GM19351 (cell line): ENCODE measurements around the gene CALR3.
A peak's percentile ranks its signal among the peaks of the same experiment; 100 is the strongest.
"Not testable (repeated sequence)": the region's sequence is repeated elsewhere in the genome, so short reads cannot be mapped to it uniquely, and the experiment has no call there.

Experiments
- ATAC-seq: cut with Tn5 transposase; IDR thresholded peaks from one replicate; pipeline ENCODE4 v1.9.1; 2021; ENCODE audit warnings: mild to moderate bottlenecking, moderate library complexity; ENCODE audit not compliant: unreplicated experiment

CALR3 gene

DNA sequence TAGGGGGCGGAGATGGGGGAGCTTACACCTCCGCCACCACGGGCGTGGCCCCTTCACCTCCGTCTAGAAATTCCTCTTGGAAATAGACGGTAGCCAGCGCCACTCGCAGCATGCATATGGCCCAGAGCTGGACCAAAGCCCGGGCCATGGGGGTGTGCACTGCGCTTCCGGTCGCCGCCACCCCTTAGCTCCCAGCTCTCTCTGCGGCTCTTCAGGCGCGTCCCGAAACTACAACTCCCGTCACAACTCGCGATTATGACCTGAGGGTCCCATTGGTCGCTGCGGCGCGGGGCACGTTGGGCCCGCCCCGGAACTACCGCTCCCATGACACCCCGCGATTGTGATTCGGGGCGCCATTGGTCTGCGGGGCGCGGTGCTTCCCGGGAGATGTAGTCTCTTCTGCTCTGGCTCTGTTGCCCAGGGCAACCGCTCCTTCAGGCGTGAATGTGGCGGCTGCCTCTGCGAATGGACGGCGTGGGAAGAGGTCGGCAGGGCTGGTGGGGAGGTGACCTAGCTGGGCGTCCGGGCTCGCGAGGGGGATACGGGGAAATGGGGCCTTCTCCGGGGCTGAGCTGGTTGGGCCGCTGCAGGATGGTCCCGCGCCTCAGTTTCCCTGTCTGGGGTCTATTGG is at the start of gene CALR3, which contains the start of gene C19orf44:
TSS of gene CALR3 (minus strand) at position 186 of the 631 bp plus-strand sequence. CDS start at position 148, 38 bp downstream.
TSS of gene C19orf44 (plus strand) at position 413 of the 631 bp plus-strand sequence. CDS start 4,399 bp downstream, outside the sequence.
- peak; percentile 99 for ATAC-seq

GRCh38 chr19:16544473-16545231 is 48.7 kb upstream of the CALR3 start:
- ATAC-seq, result no peak

DNA sequence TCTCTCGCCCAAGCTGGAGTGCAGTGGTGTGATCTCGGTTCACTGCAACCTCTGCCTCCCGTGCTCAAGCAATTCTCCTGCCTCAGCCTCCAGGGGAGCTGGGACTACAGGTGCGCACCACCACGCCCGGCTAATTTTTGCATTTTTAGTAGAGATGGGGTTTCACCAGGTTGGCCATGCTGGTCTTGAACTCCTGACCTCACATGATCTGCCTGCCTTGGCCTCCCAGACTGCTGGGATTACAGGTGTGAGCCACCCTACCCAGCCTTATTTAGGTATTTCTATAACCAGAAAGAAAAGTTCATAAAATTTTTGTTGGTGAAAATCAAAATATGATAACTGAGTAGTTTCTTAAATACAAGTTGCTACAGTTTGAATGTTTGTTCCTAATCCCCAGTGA is 47.8 kb upstream of the CALR3 start:
- not testable (repeated sequence) for ATAC-seq

GRCh38 chr19:16542910-16543472 is 47.0 kb upstream of the CALR3 start:
- no peak for ATAC-seq

- ATAC-seq, result peak; percentile 67
Measured at GRCh38 chr19:16542045-16542909, 46.3 kb upstream of the CALR3 start, which contains the start of gene CHERP. Gene CHERP (minus strand): TSS chr19:16542437. CDS start chr19:16542378, 59 bp downstream.

DNA sequence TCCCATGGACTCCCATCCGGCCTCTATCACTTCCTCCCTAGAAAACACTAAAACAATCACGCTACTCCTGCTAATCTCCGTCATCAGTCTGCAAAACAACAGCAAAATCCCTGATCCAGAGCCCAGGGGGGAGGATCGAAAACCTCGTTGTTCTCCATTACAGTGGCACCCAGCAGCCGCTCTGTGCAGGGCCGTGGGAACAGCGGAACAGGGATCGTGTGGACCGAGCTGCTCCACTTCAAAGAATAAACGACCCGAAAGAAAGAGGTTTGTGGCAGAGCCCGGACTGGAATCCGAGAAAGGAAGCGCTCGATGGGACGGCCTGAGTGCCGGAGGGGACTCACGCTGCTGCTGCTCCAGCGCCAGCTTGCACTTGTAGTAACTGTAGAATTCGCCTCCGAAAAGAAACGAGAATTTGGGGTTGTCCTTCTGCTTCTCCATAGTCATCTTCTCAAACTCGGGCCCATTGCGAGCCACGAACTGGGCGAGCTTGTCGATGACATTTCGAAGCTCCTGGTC is 45.6 kb upstream of the CALR3 start:
- no peak for ATAC-seq

DNA sequence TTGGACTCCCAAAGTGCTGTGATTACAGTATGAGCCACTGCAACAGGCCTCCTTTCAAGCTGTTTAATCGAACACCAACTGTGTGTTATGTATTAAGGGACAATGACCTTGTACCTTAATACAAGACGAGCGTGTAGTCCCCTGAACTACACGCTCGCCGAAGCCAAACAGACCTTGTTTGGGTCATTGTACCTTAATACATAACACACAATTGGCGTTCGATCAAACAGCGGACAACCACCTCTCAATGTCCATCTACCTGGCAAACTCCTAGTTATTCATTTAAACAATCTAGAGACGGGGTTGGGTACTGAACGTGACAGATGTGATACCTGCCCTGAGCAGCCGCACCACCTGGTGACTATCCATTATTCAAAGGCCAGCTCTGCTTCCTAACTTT is 45.0 kb upstream of the CALR3 start:
- no peak for ATAC-seq

- no peak for ATAC-seq
Measured at GRCh38 chr19:16537111-16537510, 41.1 kb upstream of the CALR3 start.

- no peak for ATAC-seq
Measured at GRCh38 chr19:16536130-16536529, 40.2 kb upstream of the CALR3 start.

- no peak for ATAC-seq
Measured at GRCh38 chr19:16535381-16535780, 39.4 kb upstream of the CALR3 start.

GRCh38 chr19:16532440-16533234 is 36.7 kb upstream of the CALR3 start:
- ATAC-seq, result no peak

DNA sequence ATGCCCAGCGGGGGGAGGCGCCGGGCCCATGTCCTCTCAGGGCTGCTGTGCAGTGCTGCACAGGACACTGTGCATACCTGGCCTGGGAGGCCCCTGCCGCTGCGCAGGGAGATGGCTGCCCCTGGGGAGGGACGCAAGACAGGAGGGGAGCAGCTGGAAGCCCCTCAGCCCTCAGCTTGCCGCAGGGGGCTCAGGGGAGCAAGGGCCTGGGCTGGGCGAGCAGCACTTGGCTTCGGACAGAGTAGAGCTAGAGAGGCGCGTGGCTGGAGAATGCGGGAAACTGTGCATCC is 35.4 kb upstream of the CALR3 start:
- no peak for ATAC-seq

GRCh38 chr19:16530540-16531379 is 34.8 kb upstream of the CALR3 start:
- ATAC-seq, result no peak

DNA sequence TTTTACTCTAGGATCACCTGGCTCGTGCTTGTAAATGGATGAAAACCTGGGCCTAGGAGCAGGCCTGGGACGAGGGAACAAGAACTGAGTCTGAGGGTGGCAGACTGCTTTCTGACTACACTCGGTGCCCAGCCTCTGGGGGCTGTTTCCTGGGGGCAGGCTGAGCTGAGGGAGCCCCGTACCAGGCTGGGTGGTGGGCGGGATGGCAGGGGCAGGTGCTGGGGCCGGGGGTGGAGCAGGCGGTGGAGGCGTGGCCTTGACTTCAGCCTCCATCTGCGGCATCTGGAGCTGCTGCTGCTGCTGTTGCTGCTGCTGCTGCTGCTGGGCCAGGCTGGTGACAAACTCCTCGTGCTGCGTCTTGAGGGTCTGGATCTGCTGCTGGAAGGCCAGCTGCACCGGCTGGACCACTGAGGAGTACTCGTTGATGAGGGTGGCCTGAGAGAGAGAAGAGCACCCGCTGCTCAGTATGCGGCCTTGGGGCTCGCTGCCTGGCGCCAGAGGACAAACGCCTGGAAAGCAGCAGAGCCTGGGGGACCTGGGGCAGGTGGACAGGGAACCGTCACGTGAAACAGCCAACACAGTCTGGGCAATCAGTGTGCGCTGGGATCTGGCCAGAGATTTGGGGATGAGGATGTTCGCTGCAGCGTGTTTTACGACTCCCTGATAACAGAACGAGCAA is 33.6 kb upstream of the CALR3 start:
- ATAC-seq, result no peak

GRCh38 chr19:16527971-16528521 is 32.1 kb upstream of the CALR3 start:
- ATAC-seq, result no peak

DNA sequence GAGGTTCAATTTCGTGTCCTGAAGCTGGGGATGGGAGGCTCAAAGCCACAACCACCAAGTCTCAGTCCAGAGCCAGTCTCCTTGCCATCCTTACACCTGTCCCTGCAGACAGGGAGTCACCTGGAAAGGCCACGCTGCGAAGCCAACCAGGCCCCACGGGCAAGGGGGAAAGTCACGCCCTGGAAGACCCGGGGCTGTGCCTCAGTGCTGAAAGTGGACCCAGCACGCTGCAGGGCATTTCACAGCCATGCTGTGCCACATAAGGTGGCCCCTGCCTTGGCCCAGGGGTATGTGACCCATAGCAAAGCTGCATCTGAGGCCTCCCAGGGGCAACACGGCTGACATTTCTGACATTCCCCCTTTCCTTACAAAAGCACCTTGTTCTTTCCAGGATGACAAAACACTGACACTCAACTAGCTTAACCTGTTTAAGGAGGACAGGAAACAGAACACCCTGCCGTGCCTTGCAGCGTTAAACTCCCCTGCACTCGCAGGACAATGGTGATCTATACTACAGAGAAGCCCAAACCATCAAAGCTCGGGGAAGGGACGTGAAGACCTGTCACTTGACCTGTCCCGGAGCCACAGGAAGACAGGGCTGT is 31.5 kb upstream of the CALR3 start:
- no peak for ATAC-seq

- ATAC-seq, result no peak
Measured at GRCh38 chr19:16525751-16526481, 29.9 kb upstream of the CALR3 start.
